Measurements from ENCODE around the gene LRRC4C. TPM values are rescaled to one million over a fixed set of nuclear protein-coding genes. Genes with fewer than 3 reads are reported as not detected.

The LRRC4C gene
- total RNA-seq, 1 donor from 2014 or later = 14.0 TPM

DNA sequence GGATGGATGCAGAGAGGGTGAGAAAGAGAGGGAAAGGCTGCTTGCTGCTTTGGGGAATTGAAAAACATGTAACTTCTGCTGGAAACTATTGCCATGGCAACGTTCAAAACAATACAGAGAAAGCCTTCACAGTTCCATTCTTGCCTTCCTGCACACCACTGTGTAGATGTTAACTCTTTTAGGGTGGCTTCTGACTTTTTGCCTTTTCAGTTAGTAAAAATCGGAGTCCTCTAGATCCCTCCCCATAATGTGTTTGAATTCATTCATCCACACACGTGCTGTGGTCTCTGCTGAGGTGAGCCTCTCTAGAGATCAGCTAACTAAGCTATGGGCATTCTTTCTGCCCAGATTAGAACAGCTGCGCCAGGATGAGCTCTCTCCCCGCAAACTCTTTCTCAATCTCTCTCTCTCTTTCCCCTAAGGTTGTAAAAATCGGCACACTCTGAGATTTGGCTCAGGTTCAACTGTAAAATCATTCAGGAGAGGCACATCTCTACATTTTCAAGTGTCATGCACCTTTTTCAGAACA is 1178.3 kb downstream of the LRRC4C start:
- peaks cover 4% of the 10 kb centered on the region for H3K9me3 Mint-ChIP-seq
- peaks cover 3% of the 10 kb centered on the region for H3K27me3 Mint-ChIP-seq
- H3K27ac Mint-ChIP-seq = peak overlapping the region; percentile 8
- DNase-seq (ENCODE audit: extremely low spot score, unreplicated experiment) = no peak
- H3K36me3 Mint-ChIP-seq = peaks cover 4% of the 10 kb centered on the region
- peaks cover 16% of the 10 kb centered on the region for H3K4me1 Mint-ChIP-seq (ENCODE audit: unreplicated experiment)
- peak overlapping the region; percentile 21 for H3K4me3 Mint-ChIP-seq
- no peak for TF ChIP-seq CTCF (conservative IDR thresholded peaks at IDR 0.05)

GRCh38 chr11:40280159-40281051 is 1179.0 kb downstream of the LRRC4C start:
- H3K4me3 Mint-ChIP-seq = peak overlapping the region; percentile 21
- TF ChIP-seq CTCF (conservative IDR thresholded peaks at IDR 0.05) = no peak
- peaks cover 3% of the 10 kb centered on the region for H3K27me3 Mint-ChIP-seq
- no peak for DNase-seq (ENCODE audit: extremely low spot score, unreplicated experiment)
- peaks cover 4% of the 10 kb centered on the region for H3K9me3 Mint-ChIP-seq
- peaks cover 16% of the 10 kb centered on the region for H3K4me1 Mint-ChIP-seq (ENCODE audit: unreplicated experiment)
- peak overlapping the region; percentile 8 for H3K27ac Mint-ChIP-seq
- H3K36me3 Mint-ChIP-seq = peaks cover 4% of the 10 kb centered on the region

GRCh38 chr11:40276960-40277359 is 1182.5 kb downstream of the LRRC4C start:
- Mint-ChIP-seq H3K27ac (no peak overlapping the region), H3K9me3 (no peaks in the 10 kb centered on the region), H3K27me3 (peaks cover 3% of the 10 kb centered on the region), H3K36me3 (no peaks in the 10 kb centered on the region), H3K4me3 (no peak overlapping the region), H3K4me1 (ENCODE audit: unreplicated experiment) (peaks cover 20% of the 10 kb centered on the region)
- no peak for TF ChIP-seq CTCF (conservative IDR thresholded peaks at IDR 0.05)
- DNase-seq (ENCODE audit: extremely low spot score, unreplicated experiment) = no peak

DNA sequence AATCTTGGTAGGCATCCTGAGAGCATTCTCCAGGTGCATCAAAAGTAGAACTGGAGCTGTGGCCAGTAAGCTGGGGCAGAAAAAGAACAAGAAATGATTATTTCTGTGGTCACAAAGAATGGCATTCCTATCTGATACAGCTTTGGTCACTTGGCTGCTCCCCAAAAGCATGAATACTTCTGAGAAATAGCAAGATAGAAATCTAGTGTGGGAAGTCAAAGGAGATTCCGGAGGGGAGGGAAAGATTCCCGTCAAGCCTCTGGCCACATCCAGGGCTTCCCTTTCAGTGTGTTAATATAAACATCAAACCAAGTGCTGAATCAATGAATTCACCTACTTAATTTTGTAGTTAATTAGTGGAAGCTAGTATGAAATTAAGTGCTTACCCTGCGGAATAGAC is 1185.4 kb downstream of the LRRC4C start:
- DNase-seq (ENCODE audit: extremely low spot score, unreplicated experiment) = no peak
- H3K36me3 Mint-ChIP-seq = no peaks in the 10 kb centered on the region
- peaks cover 10% of the 10 kb centered on the region for H3K27me3 Mint-ChIP-seq
- peak overlapping the region; percentile 46 for H3K27ac Mint-ChIP-seq
- no peak for TF ChIP-seq CTCF (conservative IDR thresholded peaks at IDR 0.05)
- H3K4me1 Mint-ChIP-seq (ENCODE audit: unreplicated experiment) = peaks cover 4% of the 10 kb centered on the region
- no peak overlapping the region for H3K4me3 Mint-ChIP-seq
- H3K9me3 Mint-ChIP-seq = no peaks in the 10 kb centered on the region

- peaks cover 10% of the 10 kb centered on the region for H3K27me3 Mint-ChIP-seq
- no peaks in the 10 kb centered on the region for H3K9me3 Mint-ChIP-seq
- TF ChIP-seq CTCF (conservative IDR thresholded peaks at IDR 0.05) = no peak
- no peak overlapping the region for H3K27ac Mint-ChIP-seq
- peak overlapping the region; percentile 15 for H3K4me3 Mint-ChIP-seq
- H3K36me3 Mint-ChIP-seq = no peaks in the 10 kb centered on the region
- DNase-seq (ENCODE audit: extremely low spot score, unreplicated experiment) = no peak
- H3K4me1 Mint-ChIP-seq (ENCODE audit: unreplicated experiment) = peaks cover 4% of the 10 kb centered on the region
Measured at GRCh38 chr11:40273192-40273732, 1186.2 kb downstream of the LRRC4C start.
